Kidney capillary endothelial cell (primary cell): ENCODE data around the gene GRM4.

ENCODE experiments used
- DNase-seq: peaks from one replicate; pipeline ENCODE4 v3.0.0-alpha.2; 2018; ENCODE audit warnings: low spot score

The GRM4 gene

GRCh38 chr6:34157236-34157830 is 11.4 kb upstream of the GRM4 start:
- no peak for DNase-seq

- DNase-seq, result no peak
These were observed 9.8 kb upstream of the GRM4 start for GRCh38 chr6:34155471-34156300.

GRCh38 chr6:34154668-34155447 is 9.0 kb upstream of the GRM4 start:
- peak; percentile 31 for DNase-seq

- no peak for DNase-seq
These were observed 7.1 kb upstream of the GRM4 start for GRCh38 chr6:34152806-34153520.

- DNase-seq, result no peak
These were observed 6.2 kb upstream of the GRM4 start for GRCh38 chr6:34152042-34152524.

GRCh38 chr6:34151321-34152041 is 5.6 kb upstream of the GRM4 start:
- no peak for DNase-seq

- DNase-seq, result no peak
These were observed 4.9 kb upstream of the GRM4 start for GRCh38 chr6:34150766-34151165.

- DNase-seq, result no peak
These were observed 4.0 kb upstream of the GRM4 start for GRCh38 chr6:34149831-34150400.

- no peak for DNase-seq
These were observed 3.5 kb upstream of the GRM4 start for GRCh38 chr6:34149452-34149810.

GRCh38 chr6:34148631-34149451 is 3.0 kb upstream of the GRM4 start:
- no peak for DNase-seq

GRCh38 chr6:34147906-34148630 is 2.2 kb upstream of the GRM4 start:
- no peak for DNase-seq

- DNase-seq, result no peak
These were observed 1.1 kb upstream of the GRM4 start for GRCh38 chr6:34146801-34147592.

- DNase-seq, result peak; percentile 25
These were observed 496 bp downstream of the GRM4 start for GRCh38 chr6:34145161-34146020.

- no peak for DNase-seq
These were observed 1.2 kb downstream of the GRM4 start for GRCh38 chr6:34144581-34145160.

GRCh38 chr6:34143884-34144580 is 1.9 kb downstream of the GRM4 start:
- no peak for DNase-seq

- no peak for DNase-seq
These were observed 2.5 kb downstream of the GRM4 start for GRCh38 chr6:34143196-34143883.
